SK-N-SH treated with all-trans-retinoic acid at 6 μM for 48 hours (cell line): ENCODE results near the gene SLC38A10.

ENCODE experiments used
- CREB5 ChIP-seq: fragments of 250-450 bp; sonication (Bioruptor Pico); IDR thresholded peaks from 2 replicates; pipeline ENCODE4 v1.5.1; 2020; ENCODE audit warnings: low read depth, mild to moderate bottlenecking, moderate library complexity
- GLIS3 ChIP-seq: fragments of 250-450 bp; sonication (Bioruptor Pico); IDR thresholded peaks from 2 replicates; pipeline ENCODE4 v1.5.0; 2020; ENCODE audit warnings: mild to moderate bottlenecking, moderate library complexity
- PATZ1 ChIP-seq: fragments of 250-450 bp; sonication (Bioruptor Pico); IDR thresholded peaks from 2 replicates; pipeline ENCODE4 v1.8.0; 2020; ENCODE audit warnings: mild to moderate bottlenecking, moderate library complexity, borderline replicate concordance
- TCF4 ChIP-seq: fragments of 250-450 bp; sonication (Bioruptor Pico); IDR thresholded peaks from 2 replicates; pipeline ENCODE4 v1.8.0; 2021; ENCODE audit warnings: mild to moderate bottlenecking, moderate library complexity, borderline replicate concordance
- ZFP3 ChIP-seq: fragments of 250-450 bp; sonication (Bioruptor Pico); IDR thresholded peaks from 2 replicates; pipeline ENCODE4 v1.5.0; 2020; ENCODE audit warnings: mild to moderate bottlenecking, moderate library complexity
- ZNF565 ChIP-seq: fragments of 450-650 bp; formaldehyde crosslinking; conservative IDR thresholded peaks from 2 replicates; pipeline ENCODE4 v1.5.0; 2020; ENCODE audit warnings: low read depth, mild to moderate bottlenecking, moderate library complexity
- ZNF70 ChIP-seq: fragments of 450-650 bp; formaldehyde crosslinking; IDR thresholded peaks from 2 replicates; pipeline ENCODE4 v1.5.0; 2020; ENCODE audit warnings: mild to moderate bottlenecking, moderate library complexity

- TF ChIP-seq CREB5, result no peak
- TF ChIP-seq ZNF70, result no peak
- no peak for TF ChIP-seq GLIS3
- TF ChIP-seq PATZ1 (CRISPR knock-in tag), result no peak
- TF ChIP-seq ZFP3, result no peak
- TF ChIP-seq TCF4 (CRISPR knock-in tag), result no peak
- TF ChIP-seq ZNF565, result no peak
Measured at GRCh38 chr17:81277946-81278693, 17.0 kb downstream of the SLC38A10 start.
